Loucy (cell line): ENCODE data around the gene DRC1.

Source experiments
- CTCF ChIP-seq: fragments of 200-600 bp; sonication (generic); conservative IDR thresholded peaks from 2 replicates; pipeline ENCODE4 v1.5.1; 2014; ENCODE audit warnings: mild to moderate bottlenecking, antibody characterized with exemption, low read length
- EZH2phosphoT487 ChIP-seq: fragments of 200-600 bp; IDR thresholded peaks from 2 replicates; pipeline ENCODE4 v1.6.1; 2018; ENCODE audit warnings: antibody characterized with exemption, mild to moderate bottlenecking, moderate library complexity, borderline replicate concordance

GRCh38 chr2:26481706-26482105 lies 80.0 kb downstream of the DRC1 start:
- TF ChIP-seq CTCF, result no peak
- TF ChIP-seq EZH2phosphoT487, result no peak
